ENCODE measurements around the gene LAMA1.

- TF ChIP-seq MAX (IDR thresholded peaks at IDR 0.05; ENCODE audit: insufficient read depth, insufficient read length), result no peak
- no peak for TF ChIP-seq CTCF (IDR thresholded peaks at IDR 0.05; ENCODE audit: extremely low read depth in 1 of 2, insufficient read depth in 1 of 2, low read depth in 1 of 2, low read length in 2 of 2)
Observed at GRCh38 chr18:7141287-7141686, 23.7 kb upstream of the LAMA1 start.

Measured in endothelial cell of umbilical vein (primary cell).